ENCODE data around the gene TPI1.

GRCh38 chr12:6833189-6833890, 34.0 kb upstream of the TPI1 start:
- no peak for TF ChIP-seq MAX (IDR thresholded peaks at IDR 0.05)
- no peak for TF ChIP-seq CEBPB (IDR thresholded peaks at IDR 0.05)
- no peak for TF ChIP-seq CREB1 (IDR thresholded peaks at IDR 0.05; ENCODE audit: low read depth)
- TF ChIP-seq YY1 (IDR thresholded peaks at IDR 0.05; ENCODE audit: low read depth): no peak
- no peak for TF ChIP-seq REST (IDR thresholded peaks at IDR 0.05; ENCODE audit: low read depth)
- TF ChIP-seq FOXM1 (IDR thresholded peaks at IDR 0.05; ENCODE audit: borderline replicate concordance, low read depth): no peak
- no peak for TF ChIP-seq TAF1 (IDR thresholded peaks at IDR 0.05; ENCODE audit: low read depth)
- no peak for TF ChIP-seq RAD21 (IDR thresholded peaks at IDR 0.05; ENCODE audit: low read depth)
- TF ChIP-seq TEAD4 (IDR thresholded peaks at IDR 0.05): no peak
- no peak for TF ChIP-seq EGR1 (IDR thresholded peaks at IDR 0.05)
- TF ChIP-seq ZBTB7A (IDR thresholded peaks at IDR 0.05; ENCODE audit: low read depth): no peak
- no peak for TF ChIP-seq EP300 (IDR thresholded peaks at IDR 0.05; ENCODE audit: borderline replicate concordance)
- no peak for TF ChIP-seq USF1 (IDR thresholded peaks at IDR 0.05)
